GM12865 (cell line): ENCODE measurements around the gene TCEAL2.
"Not testable (repeated sequence)": the region's sequence is repeated elsewhere in the genome, so short reads cannot be mapped to it uniquely, and the experiment has no call there.

ENCODE experiments used
- DNase-seq: peaks from one replicate; pipeline ENCODE4 v3.0.0; 2010; ENCODE audit warnings: low read depth
- H3K4me3 ChIP-seq: 2 replicates; pipeline ENCODE4 v1.5.1; 2011; ENCODE audit warnings: mild to moderate bottlenecking, low read depth, low read length, control low read depth
- TF ChIP-seq, protein P1 (sequence below): IDR thresholded peaks from 2 replicates; pipeline ENCODE4 v1.5.1; 2011; ENCODE audit warnings: low read length, control low read depth, low read depth, inconsistent platforms; ENCODE audit not compliant: insufficient read depth; ENCODE audit errors: missing control alignments

Gene TCEAL2

DNA sequence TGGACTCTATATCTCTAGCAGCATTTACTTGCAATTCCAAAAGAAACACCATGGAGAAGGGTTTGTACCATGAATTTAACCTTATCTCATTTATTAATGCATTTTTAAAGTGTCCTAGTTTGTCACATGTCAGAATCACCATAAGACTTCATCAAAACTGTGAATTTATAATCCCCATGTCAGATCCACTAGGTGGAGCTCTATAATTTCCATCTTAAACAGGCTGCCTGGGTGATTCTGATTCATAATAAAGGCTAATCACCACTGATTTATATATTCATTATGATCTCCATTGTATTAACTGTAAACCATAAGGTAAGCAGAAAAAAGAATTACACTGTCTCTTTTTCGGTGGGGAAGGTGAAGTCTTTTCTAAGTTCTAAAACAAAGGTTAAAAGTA is 4.0 kb downstream of the TCEAL2 start:
- DNase-seq: no peak

GRCh38 chrX:102138064-102138463 is 12.6 kb downstream of the TCEAL2 start:
- TF ChIP-seq, protein P1, sequence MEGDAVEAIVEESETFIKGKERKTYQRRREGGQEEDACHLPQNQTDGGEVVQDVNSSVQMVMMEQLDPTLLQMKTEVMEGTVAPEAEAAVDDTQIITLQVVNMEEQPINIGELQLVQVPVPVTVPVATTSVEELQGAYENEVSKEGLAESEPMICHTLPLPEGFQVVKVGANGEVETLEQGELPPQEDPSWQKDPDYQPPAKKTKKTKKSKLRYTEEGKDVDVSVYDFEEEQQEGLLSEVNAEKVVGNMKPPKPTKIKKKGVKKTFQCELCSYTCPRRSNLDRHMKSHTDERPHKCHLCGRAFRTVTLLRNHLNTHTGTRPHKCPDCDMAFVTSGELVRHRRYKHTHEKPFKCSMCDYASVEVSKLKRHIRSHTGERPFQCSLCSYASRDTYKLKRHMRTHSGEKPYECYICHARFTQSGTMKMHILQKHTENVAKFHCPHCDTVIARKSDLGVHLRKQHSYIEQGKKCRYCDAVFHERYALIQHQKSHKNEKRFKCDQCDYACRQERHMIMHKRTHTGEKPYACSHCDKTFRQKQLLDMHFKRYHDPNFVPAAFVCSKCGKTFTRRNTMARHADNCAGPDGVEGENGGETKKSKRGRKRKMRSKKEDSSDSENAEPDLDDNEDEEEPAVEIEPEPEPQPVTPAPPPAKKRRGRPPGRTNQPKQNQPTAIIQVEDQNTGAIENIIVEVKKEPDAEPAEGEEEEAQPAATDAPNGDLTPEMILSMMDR: no peak
- H3K4me3 ChIP-seq: no peak overlapping the region
- no peak for DNase-seq

More for the DNA sequence above, 4.0 kb downstream of the TCEAL2 start:
- TF ChIP-seq, protein P1: peak; percentile 4
- H3K4me3 ChIP-seq: no peak overlapping the region

GRCh38 chrX:102140876-102141275 is 15.4 kb downstream of the TCEAL2 start:
- DNase-seq, H3K4me3 ChIP-seq: not testable (repeated sequence)

DNA sequence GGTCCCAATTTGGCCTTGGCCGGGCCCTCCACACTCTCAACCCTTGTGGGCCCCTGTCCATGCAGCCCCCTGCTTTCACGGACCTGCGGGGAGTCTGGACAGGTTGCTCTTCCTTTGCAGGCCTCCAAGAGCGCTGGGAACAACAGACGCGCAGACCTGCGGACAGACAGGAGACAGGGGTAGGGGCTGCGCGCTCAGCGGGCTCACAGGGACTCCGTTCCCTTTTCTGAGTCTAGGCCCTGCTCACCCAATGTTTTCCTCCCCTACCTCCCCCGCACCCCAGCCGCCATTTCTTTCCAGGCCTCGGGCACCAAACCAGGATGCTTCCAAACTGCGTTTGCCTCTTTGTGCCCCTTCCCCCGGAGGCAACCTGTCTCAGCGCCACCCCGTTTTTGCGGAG is 16.2 kb downstream of the TCEAL2 start:
- DNase-seq, H3K4me3 ChIP-seq: not testable (repeated sequence)

- DNase-seq, H3K4me3 ChIP-seq: not testable (repeated sequence)
Measured at GRCh38 chrX:102142274-102142673, 16.8 kb downstream of the TCEAL2 start, which contains the start of gene TCEAL6. TSS of gene TCEAL6 (minus strand) at chrX:102142481.

DNA sequence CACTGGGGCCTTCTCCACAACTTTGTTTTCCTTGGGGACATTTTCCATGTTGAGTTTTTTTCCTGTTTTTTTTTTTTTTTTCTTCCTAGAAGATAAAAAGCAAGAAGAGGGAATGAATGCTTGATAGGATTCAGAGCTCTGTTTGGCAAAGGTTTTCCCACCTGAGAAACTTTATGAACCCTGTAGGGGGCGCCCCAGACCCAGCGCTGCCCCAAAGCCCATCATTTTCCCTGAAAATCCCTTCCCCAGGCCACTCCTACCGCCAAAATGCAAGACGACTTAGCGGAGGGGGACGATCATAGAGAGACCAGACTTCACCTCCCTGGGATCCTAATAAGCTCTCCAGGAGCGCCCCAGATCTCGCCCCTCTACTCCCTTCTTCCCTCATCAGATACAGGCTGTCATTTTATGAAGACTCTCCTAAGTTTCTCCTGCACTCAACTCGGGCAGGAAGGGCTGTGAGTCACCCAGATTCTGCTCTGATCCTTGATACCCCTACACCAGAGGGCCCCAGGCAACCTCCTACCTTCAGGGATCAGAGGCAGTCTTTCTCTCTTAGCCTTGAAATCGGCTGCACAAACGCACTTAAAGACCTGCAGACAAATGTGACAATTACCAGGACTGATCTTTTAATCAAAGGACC is 28.9 kb downstream of the TCEAL2 start:
- no peak overlapping the region for H3K4me3 ChIP-seq
- TF ChIP-seq, protein P1: no peak
- DNase-seq: no peak

GRCh38 chrX:102154900-102155805 is 29.7 kb downstream of the TCEAL2 start:
- peak; percentile 2 for DNase-seq
- TF ChIP-seq, protein P1: no peak
- peak overlapping the region; percentile 47 for H3K4me3 ChIP-seq

- H3K4me3 ChIP-seq: peak within 1 kb of the TSS; percentile 47
- TF ChIP-seq, protein P1: no peak
- DNase-seq: peak; percentile 42
Measured at GRCh38 chrX:102155806-102156179, 30.3 kb downstream of the TCEAL2 start, which contains the start of gene BEX5. TSS of gene BEX5 (minus strand) at chrX:102155977. CDS start at chrX:102154265, 1,712 bp downstream.
